ENCODE results near the gene ZNF93. TPM values are rescaled to one million over a fixed set of nuclear protein-coding genes. Genes with fewer than 3 reads are reported as not detected.

Gene ZNF93
- total RNA-seq, 2 experiments from 2014 or later, result 16.5 to 17.5 TPM

DNA sequence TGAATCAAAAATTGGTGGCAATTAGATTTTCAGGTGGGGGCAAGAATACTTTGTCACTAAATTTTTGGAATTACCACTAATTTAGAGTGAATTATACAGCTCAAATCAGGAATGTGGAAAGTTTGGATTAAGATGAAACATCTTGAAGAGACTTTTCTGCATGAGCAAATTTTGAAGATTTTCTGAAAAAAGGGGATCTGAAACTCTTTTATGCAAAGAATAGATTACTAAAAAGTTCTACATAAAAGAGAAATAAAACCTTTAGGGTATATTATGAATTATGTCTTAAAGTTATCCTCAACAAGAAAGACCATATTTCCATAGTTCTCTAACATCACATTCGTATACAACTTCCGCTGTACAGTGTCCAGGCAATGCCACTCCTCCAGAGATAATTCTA lies 36.7 kb downstream of the ZNF93 start:
- POLR2A ChIA-PET, result no interaction called here
- Histone ChIP-seq H3K4me3 (ENCODE audit: low read depth, low read length, poor library complexity, severe bottlenecking) (no peak overlapping the region), H3K36me3 (ENCODE audit: insufficient read depth, low read length) (peaks cover 32% of the 10 kb centered on the region), H3K9me2 (ENCODE audit: insufficient read depth, low read length) (no peaks in the 10 kb centered on the region), H2AFZ (ENCODE audit: low read length) (no peak overlapping the region), H3K27ac (ENCODE audit: low read depth, low read length, poor library complexity, severe bottlenecking) (no peak overlapping the region), H3K79me2 (ENCODE audit: insufficient read depth, low read depth, low read length) (no peaks in the 10 kb centered on the region), H3K4me2 (ENCODE audit: low read length) (no peak overlapping the region), H4K20me1 (ENCODE audit: insufficient read depth, low read length) (no peaks in the 10 kb centered on the region), H3K9me3 (ENCODE audit: low read length) (peaks cover 66% of the 10 kb centered on the region), H3K4me1 (ENCODE audit: insufficient read depth, low read length, poor library complexity, severe bottlenecking) (peaks cover 11% of the 10 kb centered on the region)
- CTCF ChIA-PET (ENCODE audit: unreplicated experiment), result no interaction called here
- BruUV-seq (replicated peaks), result no TSS peak
- peak; percentile 32 for DNase-seq (ENCODE audit: low spot score)
- TF ChIP-seq EZH2phosphoT487 (IDR thresholded peaks at IDR 0.05; ENCODE audit: borderline replicate concordance, low read depth, low read length), result no peak
- TF ChIP-seq, protein P1, sequence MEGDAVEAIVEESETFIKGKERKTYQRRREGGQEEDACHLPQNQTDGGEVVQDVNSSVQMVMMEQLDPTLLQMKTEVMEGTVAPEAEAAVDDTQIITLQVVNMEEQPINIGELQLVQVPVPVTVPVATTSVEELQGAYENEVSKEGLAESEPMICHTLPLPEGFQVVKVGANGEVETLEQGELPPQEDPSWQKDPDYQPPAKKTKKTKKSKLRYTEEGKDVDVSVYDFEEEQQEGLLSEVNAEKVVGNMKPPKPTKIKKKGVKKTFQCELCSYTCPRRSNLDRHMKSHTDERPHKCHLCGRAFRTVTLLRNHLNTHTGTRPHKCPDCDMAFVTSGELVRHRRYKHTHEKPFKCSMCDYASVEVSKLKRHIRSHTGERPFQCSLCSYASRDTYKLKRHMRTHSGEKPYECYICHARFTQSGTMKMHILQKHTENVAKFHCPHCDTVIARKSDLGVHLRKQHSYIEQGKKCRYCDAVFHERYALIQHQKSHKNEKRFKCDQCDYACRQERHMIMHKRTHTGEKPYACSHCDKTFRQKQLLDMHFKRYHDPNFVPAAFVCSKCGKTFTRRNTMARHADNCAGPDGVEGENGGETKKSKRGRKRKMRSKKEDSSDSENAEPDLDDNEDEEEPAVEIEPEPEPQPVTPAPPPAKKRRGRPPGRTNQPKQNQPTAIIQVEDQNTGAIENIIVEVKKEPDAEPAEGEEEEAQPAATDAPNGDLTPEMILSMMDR (conservative IDR thresholded peaks at IDR 0.05; ENCODE audit: low read length), result no peak
- intact Hi-C loops (cut with micrococcal nuclease; ENCODE audit: unreplicated experiment), result loop anchor here (2.0 kb wide), 1 partner anchor 41 kb away; no protein-coding TSS in a partner anchor

DNA sequence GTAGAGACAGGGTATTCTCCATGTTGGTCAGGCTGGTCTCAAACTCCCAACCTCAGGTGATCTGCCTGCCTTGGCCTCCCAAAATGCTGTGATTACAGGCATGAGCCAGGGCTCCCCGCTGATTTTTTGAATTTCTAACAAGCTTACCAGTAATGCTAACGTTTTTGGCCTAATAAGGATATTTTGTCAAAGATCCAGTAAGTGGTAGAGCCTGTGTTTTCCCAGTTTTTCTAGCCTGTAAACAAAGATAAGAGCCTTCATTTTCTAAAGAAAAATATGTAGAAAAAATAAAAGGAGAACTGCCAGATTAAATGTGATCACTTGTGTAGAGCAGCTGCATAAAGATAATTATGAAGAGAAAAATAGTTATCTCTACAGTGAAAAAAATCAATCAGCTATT lies 37.7 kb downstream of the ZNF93 start:
- no peak overlapping the region for H3K27ac ChIP-seq (ENCODE audit: low read depth, low read length, poor library complexity, severe bottlenecking)
- H3K36me3 ChIP-seq (ENCODE audit: insufficient read depth, low read length), result peaks cover 22% of the 10 kb centered on the region
- H3K4me2 ChIP-seq (ENCODE audit: low read length), result no peak overlapping the region
- H3K9me2 ChIP-seq (ENCODE audit: insufficient read depth, low read length), result no peaks in the 10 kb centered on the region
- TF ChIP-seq, protein P1 (conservative IDR thresholded peaks at IDR 0.05; ENCODE audit: low read length), result no peak
- no peak for TF ChIP-seq EZH2phosphoT487 (IDR thresholded peaks at IDR 0.05; ENCODE audit: borderline replicate concordance, low read depth, low read length)
- H3K4me3 ChIP-seq (ENCODE audit: low read depth, low read length, poor library complexity, severe bottlenecking), result no peak overlapping the region
- no peak for DNase-seq (ENCODE audit: low spot score)
- peaks cover 56% of the 10 kb centered on the region for H3K9me3 ChIP-seq (ENCODE audit: low read length)
- CTCF ChIA-PET (ENCODE audit: unreplicated experiment), result no interaction called here
- H4K20me1 ChIP-seq (ENCODE audit: insufficient read depth, low read length), result no peaks in the 10 kb centered on the region
- POLR2A ChIA-PET, result no interaction called here
- BruUV-seq (replicated peaks), result no TSS peak
- intact Hi-C loops (cut with micrococcal nuclease; ENCODE audit: unreplicated experiment), result no loop called here
- no peak overlapping the region for H2AFZ ChIP-seq (ENCODE audit: low read length)
- peaks cover 11% of the 10 kb centered on the region for H3K4me1 ChIP-seq (ENCODE audit: insufficient read depth, low read length, poor library complexity, severe bottlenecking)
- no peaks in the 10 kb centered on the region for H3K79me2 ChIP-seq (ENCODE audit: insufficient read depth, low read depth, low read length)

DNA sequence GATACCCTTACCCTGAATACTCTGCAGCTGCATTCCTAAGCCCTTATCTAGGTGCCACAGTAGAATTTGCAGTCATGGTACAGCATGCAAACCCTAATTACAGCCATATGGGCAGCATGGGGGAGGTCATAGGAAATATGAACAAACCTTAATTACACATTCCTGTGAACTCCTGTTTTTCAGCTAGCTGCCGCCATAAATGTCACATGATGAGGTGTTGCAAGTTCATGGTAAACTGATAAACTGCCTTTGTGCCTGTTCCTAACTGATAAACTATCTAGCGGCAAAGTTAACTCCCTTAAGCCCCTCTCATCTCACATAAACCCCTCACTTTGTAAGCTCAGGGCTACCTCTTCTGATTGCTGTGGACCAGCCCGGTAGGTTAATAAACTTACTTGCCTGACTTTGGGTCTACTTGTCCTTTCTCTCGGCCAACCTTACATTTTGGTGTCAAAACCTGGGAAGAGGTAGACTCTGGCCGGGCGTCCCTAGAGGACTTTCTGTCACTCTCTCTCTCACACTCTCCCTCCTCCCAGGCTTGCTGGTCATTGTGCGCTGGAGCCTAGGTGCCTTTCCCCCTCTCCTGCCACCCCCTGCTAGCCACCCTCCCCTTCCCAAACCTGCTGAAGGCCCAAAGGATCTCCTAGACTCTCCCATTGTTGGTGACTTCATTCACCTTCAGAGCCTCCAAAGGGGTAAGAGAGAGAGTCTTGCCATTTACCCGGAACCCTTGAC lies 43.3 kb downstream of the ZNF93 start:
- no peaks in the 10 kb centered on the region for H4K20me1 ChIP-seq (ENCODE audit: insufficient read depth, low read length)
- H3K79me2 ChIP-seq (ENCODE audit: insufficient read depth, low read depth, low read length), result no peaks in the 10 kb centered on the region
- H2AFZ ChIP-seq (ENCODE audit: low read length), result no peak overlapping the region
- ChIA-PET POLR2A (no interaction called here), CTCF (ENCODE audit: unreplicated experiment) (no interaction called here)
- no peak overlapping the region for H3K4me3 ChIP-seq (ENCODE audit: low read depth, low read length, poor library complexity, severe bottlenecking)
- H3K9me2 ChIP-seq (ENCODE audit: insufficient read depth, low read length), result no peaks in the 10 kb centered on the region
- H3K9me3 ChIP-seq (ENCODE audit: low read length), result peaks cover 9% of the 10 kb centered on the region; the same call in 1 of the 2 replicates
- H3K27ac ChIP-seq (ENCODE audit: low read depth, low read length, poor library complexity, severe bottlenecking), result no peak overlapping the region
- no peaks in the 10 kb centered on the region for H3K36me3 ChIP-seq (ENCODE audit: insufficient read depth, low read length)
- no peaks in the 10 kb centered on the region for H3K4me1 ChIP-seq (ENCODE audit: insufficient read depth, low read length, poor library complexity, severe bottlenecking)
- no peak overlapping the region for H3K4me2 ChIP-seq (ENCODE audit: low read length)
- TF ChIP-seq, protein P1 (conservative IDR thresholded peaks at IDR 0.05; ENCODE audit: low read length), result no peak
- TF ChIP-seq EZH2phosphoT487 (IDR thresholded peaks at IDR 0.05; ENCODE audit: borderline replicate concordance, low read depth, low read length), result no peak
- DNase-seq (ENCODE audit: low spot score), result no peak
- intact Hi-C loops (cut with micrococcal nuclease; ENCODE audit: unreplicated experiment), result no loop called here
- BruUV-seq (replicated peaks), result no TSS peak

All from OCI-LY7 (cell line).